Adrenal gland (tissue), 12 donors: ENCODE results near the gene GUCA1A. TPM values are rescaled to one million over a fixed set of nuclear protein-coding genes. Genes with fewer than 3 reads are reported as not detected.

Experiments used
- DNase-seq, 7 donors: peaks; one replicate each; pipeline ENCODE4 v3.0.0-alpha.2; 2019 to 2020
- H3K27ac ChIP-seq, 5 donors: fragments of 200-600 bp; sonication (generic) in 4 of 5; 1 replicate in 3 of 5; 2 replicates in 2 of 5; pipeline versions ENCODE4 v1.5.1 to v1.8.0; 2016 to 2020; ENCODE audit warnings: mild to moderate bottlenecking in 1 of 5
- H3K27me3 ChIP-seq: fragments of 200-600 bp; 2 replicates; pipeline ENCODE4 v1.8.0; 2021
- H3K36me3 ChIP-seq, 2 donors: fragments of 200-600 bp; replicated peaks in 1 of 2; 1 replicate in 1 of 2; 2 replicates in 1 of 2; pipeline versions ENCODE4 v1.5.1 to v1.8.0; 2018 to 2022
- H3K4me1 ChIP-seq, 2 donors: fragments of 200-600 bp; replicated peaks in 1 of 2; 1 replicate in 1 of 2; 2 replicates in 1 of 2; pipeline versions ENCODE4 v1.5.1 to v1.8.0; 2018 to 2021
- H3K4me3 ChIP-seq, 4 donors: fragments of 200-600 bp; sonication (generic) in 3 of 4; one replicate each; pipeline ENCODE4 v1.5.1; 2016 to 2018
- H3K9me3 ChIP-seq, 3 donors: fragments of 200-600 bp; sonication (generic) in 1 of 3; replicated peaks in 1 of 3; 1 replicate in 2 of 3; 2 replicates in 1 of 3; pipeline versions ENCODE4 v1.5.1 to v1.8.0; 2016 to 2021
- CTCF ChIP-seq, 6 experiments: fragments of 450-650 bp in 4 of 6; fragments of 200-600 bp in 2 of 6; sonication (generic) in 1 of 6; IDR thresholded peaks; 1 replicate in 5 of 6; 2 replicates in 1 of 6; pipeline versions ENCODE4 v1.5.1 to v1.8.0; 2016 to 2021; ENCODE audit warnings: antibody characterized with exemption in 6 of 6, mild to moderate bottlenecking in 2 of 6, moderate library complexity in 1 of 6
- POLR2A ChIP-seq, 2 donors: fragments of 450-650 bp; IDR thresholded peaks; one replicate each; pipeline ENCODE4 v1.6.1; 2017; ENCODE audit warnings: antibody characterized with exemption in 2 of 2, mild to moderate bottlenecking in 2 of 2, moderate library complexity in 1 of 2
- WGBS, 4 donors: extraction: QIAGEN DNeasy Blood & Tissue Kit in 2 of 4; methylation state at CpG; one replicate each; pipeline versions ENCODE4 v1.1.5 to v1.1.7; 2013 to 2017; 5-methylcytosine and 5-hydroxymethylcytosine counted together
- intact Hi-C, 2 donors: fragments of 100-400 bp; cut with DNase I; formaldehyde crosslinking; loops; one replicate each; pipeline versions ENCODE4 v1.14.1 to v1.15.0; 2022 to 2023
- polyA plus RNA-seq, 3 donors: library from polyadenylated mRNA; stranded (reverse); fragments of 200-250 nt in 2 of 3; fragments of 350-450 nt in 1 of 3; fragmentation: Illumina TruSeq in 1 of 3; extraction: RNeasy Lipid Tissue Mini Kit (QIAGEN cat#74804) in 1 of 3; gene quantifications; one replicate each; pipeline ENCODE4 v1.2.3, GENCODE V29; 2013 to 2014
- total RNA-seq, 9 donors: library from RNA; depleted of rRNA in 4 of 9; stranded (reverse); fragments of >200 nt in 4 of 9; fragments of 120-200 nt in 1 of 9; fragmentation: NEBNext Ultra II Directional in 1 of 9; extraction: Animal tissue kit (Norgen Biotek cat#: 25700) in 1 of 9; gene quantifications; one replicate each; pipeline versions ENCODE4 v1.1.0 to v1.2.4, GENCODE V29; 2013 to 2023
- donor health status: healthy with polysubstance abuse.
- donor health status: Bipolar disorder and iron deficiency.
- donor health status: DM: yes; HTN: yes; CAD: no.
- donor health status: DM: no; HTN: no; CAD: no.
- donor health status: DM: no; HTN: no; CAD: no.
- donor health status: DM: yes; HTN: yes; CAD: no.

GUCA1A gene
- total and polyA plus RNA-seq, 12 donors = 0.17 TPM; not detected in 11

GRCh38 chr6:42179261-42179944 is 6.2 kb downstream of the GUCA1A start:
- no peaks in the 10 kb centered on the region for H3K27me3 ChIP-seq
- DNase-seq = no peak
- H3K4me1 ChIP-seq = no peaks in the 10 kb centered on the region
- no peak overlapping the region for H3K27ac ChIP-seq
- no peaks in the 10 kb centered on the region for H3K36me3 ChIP-seq
- no peak overlapping the region for H3K4me3 ChIP-seq
- no peak for TF ChIP-seq POLR2A (IDR thresholded peaks at IDR 0.05)
- no peak for TF ChIP-seq CTCF (IDR thresholded peaks at IDR 0.05)
- H3K9me3 ChIP-seq = no peaks in the 10 kb centered on the region
- intact Hi-C loops = no loop called here
- WGBS, 4 donors = 88 to 92% (median 90%) methylated on average over 14 to 20 of the region's 20 CpGs

- intact Hi-C loops = no loop called here
- WGBS, 4 donors = 67 to 77% (median 76%) methylated on average over 3 of the region's 3 CpGs
Observed at GRCh38 chr6:42179945-42180313, 6.8 kb downstream of the GUCA1A start.

GRCh38 chr6:42182101-42182500 is 8.9 kb downstream of the GUCA1A start:
- WGBS, 4 donors = 31 to 53% (median 38%) methylated on average over 5 of the region's 5 CpGs
- no peak overlapping the region for H3K4me3 ChIP-seq
- no peaks in the 10 kb centered on the region for H3K27me3 ChIP-seq
- peak in 2 of 7 donors; percentile 24 to 32 for DNase-seq
- no peaks in the 10 kb centered on the region for H3K9me3 ChIP-seq
- H3K36me3 ChIP-seq = no peaks in the 10 kb centered on the region
- H3K27ac ChIP-seq = no peak overlapping the region
- no peak for TF ChIP-seq CTCF (IDR thresholded peaks at IDR 0.05)
- TF ChIP-seq POLR2A (IDR thresholded peaks at IDR 0.05) = no peak
- intact Hi-C loops = no loop called here
- H3K4me1 ChIP-seq = no peaks in the 10 kb centered on the region

More at GRCh38 chr6:42179945-42180313, 6.8 kb downstream of the GUCA1A start:
- Histone ChIP-seq H3K4me3 (no peak overlapping the region), H3K27ac (no peak overlapping the region), H3K27me3 (no peaks in the 10 kb centered on the region), H3K36me3 (no peaks in the 10 kb centered on the region), H3K9me3 (no peaks in the 10 kb centered on the region), H3K4me1 (no peaks in the 10 kb centered on the region)
- TF ChIP-seq POLR2A (IDR thresholded peaks at IDR 0.05) (no peak), CTCF (IDR thresholded peaks at IDR 0.05) (no peak)
- DNase-seq = no peak

- Histone ChIP-seq H3K36me3 (no peaks in the 10 kb centered on the region), H3K27me3 (no peaks in the 10 kb centered on the region), H3K4me3 (no peak overlapping the region), H3K27ac (no peak overlapping the region), H3K9me3 (no peaks in the 10 kb centered on the region), H3K4me1 (no peaks in the 10 kb centered on the region)
- intact Hi-C loops = no loop called here
- WGBS, 4 donors = 83 to 100% (median 90%) methylated on average over 3 to 4 of the region's 4 CpGs
- no peak for TF ChIP-seq POLR2A (IDR thresholded peaks at IDR 0.05)
- no peak for TF ChIP-seq CTCF (IDR thresholded peaks at IDR 0.05)
- no peak for DNase-seq
Observed at GRCh38 chr6:42184475-42184874, 11.3 kb downstream of the GUCA1A start.
